RWPE1 (cell line): ENCODE measurements around the gene NLRC3.

Experiments used
- CTCF ChIA-PET: fragments of 350-600 bp; sonication (Branson Sonifier 250); formaldehyde crosslinking; extraction: SDS; loops from one replicate; lab custom pipeline; 2021; lab: Yijun Ruan, JAX
- POLR2A ChIA-PET: fragments of 400-600 bp; formaldehyde crosslinking; extraction: SDS; loops from one replicate; lab custom pipeline; 2020; ENCODE audit warnings: antibody characterized with exemption; ENCODE audit not compliant: low non-redundant PET; lab: Yijun Ruan, JAX
- DNase-seq: peaks from one replicate; pipeline ENCODE4 v3.0.0; 2012; ENCODE audit warnings: low spot score
- H3K27ac ChIP-seq: fragments of 450-650 bp; 2 replicates; pipeline ENCODE4 v1.5.1; 2017
- CTCF ChIP-seq: fragments of 450-650 bp; conservative IDR thresholded peaks from 2 replicates; pipeline ENCODE4 v1.5.1; 2017; ENCODE audit warnings: low read depth, mild to moderate bottlenecking

Gene NLRC3

GRCh38 chr16:3518292-3518985, 58.8 kb downstream of the NLRC3 start:
- ChIA-PET POLR2A (no interaction called here), CTCF (no interaction called here)
- no peak for TF ChIP-seq CTCF
- DNase-seq = no peak
- no peak overlapping the region for H3K27ac ChIP-seq

GRCh38 chr16:3515897-3516296, 61.3 kb downstream of the NLRC3 start:
- TF ChIP-seq CTCF = no peak
- ChIA-PET POLR2A (no interaction called here), CTCF (interaction anchor here (0.7 kb wide), 1 partner anchor 230 kb away, joined by 3 read pairs; no protein-coding TSS in a partner anchor)
- DNase-seq = no peak
- H3K27ac ChIP-seq = no peak overlapping the region

GRCh38 chr16:3514621-3515020, 62.6 kb downstream of the NLRC3 start:
- no peak for DNase-seq
- ChIA-PET CTCF (no interaction called here), POLR2A (no interaction called here)
- TF ChIP-seq CTCF = no peak
- H3K27ac ChIP-seq = no peak overlapping the region

- no peak for TF ChIP-seq CTCF
- POLR2A ChIA-PET = no interaction called here
- no peak for DNase-seq
- CTCF ChIA-PET = no interaction called here
- H3K27ac ChIP-seq = no peak overlapping the region
These were observed 63.2 kb downstream of the NLRC3 start for GRCh38 chr16:3513892-3514583.

- CTCF ChIA-PET = interaction anchor here (0.6 kb wide), 1 partner anchor 14 kb away, joined by 3 read pairs; no protein-coding TSS in a partner anchor
- no peak for DNase-seq
- TF ChIP-seq CTCF = no peak
- 0 out of 2 replicates have a peak overlapping the region, but pooled peaks have one; percentile 2 for H3K27ac ChIP-seq
- POLR2A ChIA-PET = no interaction called here
These were observed 65.7 kb downstream of the NLRC3 start for GRCh38 chr16:3511286-3512180.

- POLR2A ChIA-PET = no interaction called here
- no peak for TF ChIP-seq CTCF
- CTCF ChIA-PET = no interaction called here
- H3K27ac ChIP-seq = no peak overlapping the region
- no peak for DNase-seq
These were observed 66.8 kb downstream of the NLRC3 start for GRCh38 chr16:3510416-3510815.
